ENCODE data around the gene FAM168A.

DNA sequence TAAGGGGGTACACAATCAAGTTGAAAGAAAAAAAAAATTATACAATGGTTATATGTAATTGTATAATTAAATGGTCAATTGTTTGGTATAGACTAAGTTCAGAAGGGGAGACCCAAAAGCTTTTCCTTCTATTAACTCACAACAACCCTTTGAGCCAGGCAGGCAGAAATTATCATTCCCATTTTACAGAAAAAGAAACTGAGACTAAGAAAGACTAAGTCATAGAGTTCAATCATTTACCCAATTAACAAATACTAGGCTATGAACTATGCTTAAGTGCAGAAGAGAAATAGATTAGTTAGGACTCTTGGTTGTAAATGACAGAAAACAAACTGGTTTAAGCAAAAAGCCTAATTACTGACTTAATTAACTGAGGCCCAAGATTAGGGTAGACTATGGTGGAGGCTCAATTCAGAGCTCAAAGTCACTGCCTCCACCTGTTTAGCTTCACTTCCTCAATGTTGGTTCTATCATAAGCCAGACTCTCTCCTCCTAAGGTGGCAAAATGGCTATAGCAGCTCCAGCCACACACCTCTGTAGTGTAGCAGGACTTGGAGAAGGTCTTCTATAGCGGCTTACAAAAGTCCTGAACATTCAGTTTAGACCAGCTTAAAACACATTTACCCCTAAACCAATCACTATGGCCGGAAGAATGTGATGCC lies 34.2 kb downstream of the FAM168A start:
- TF ChIP-seq, protein P1, sequence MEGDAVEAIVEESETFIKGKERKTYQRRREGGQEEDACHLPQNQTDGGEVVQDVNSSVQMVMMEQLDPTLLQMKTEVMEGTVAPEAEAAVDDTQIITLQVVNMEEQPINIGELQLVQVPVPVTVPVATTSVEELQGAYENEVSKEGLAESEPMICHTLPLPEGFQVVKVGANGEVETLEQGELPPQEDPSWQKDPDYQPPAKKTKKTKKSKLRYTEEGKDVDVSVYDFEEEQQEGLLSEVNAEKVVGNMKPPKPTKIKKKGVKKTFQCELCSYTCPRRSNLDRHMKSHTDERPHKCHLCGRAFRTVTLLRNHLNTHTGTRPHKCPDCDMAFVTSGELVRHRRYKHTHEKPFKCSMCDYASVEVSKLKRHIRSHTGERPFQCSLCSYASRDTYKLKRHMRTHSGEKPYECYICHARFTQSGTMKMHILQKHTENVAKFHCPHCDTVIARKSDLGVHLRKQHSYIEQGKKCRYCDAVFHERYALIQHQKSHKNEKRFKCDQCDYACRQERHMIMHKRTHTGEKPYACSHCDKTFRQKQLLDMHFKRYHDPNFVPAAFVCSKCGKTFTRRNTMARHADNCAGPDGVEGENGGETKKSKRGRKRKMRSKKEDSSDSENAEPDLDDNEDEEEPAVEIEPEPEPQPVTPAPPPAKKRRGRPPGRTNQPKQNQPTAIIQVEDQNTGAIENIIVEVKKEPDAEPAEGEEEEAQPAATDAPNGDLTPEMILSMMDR (conservative IDR thresholded peaks at IDR 0.05; ENCODE audit: low read length): no peak
- no peak for TF ChIP-seq EZH2phosphoT487 (IDR thresholded peaks at IDR 0.05; ENCODE audit: borderline replicate concordance, low read depth, low read length)
